B cell (primary cell): ENCODE measurements around the gene ENTHD1. TPM values are rescaled to one million over a fixed set of nuclear protein-coding genes. Genes with fewer than 3 reads are reported as not detected.

Experiments used
- ATAC-seq: fragments of 200-7000 bp; cut with Tn5 transposase; one replicate; pipeline ENCODE4 v1.10.0; 2021; ENCODE audit warnings: low read depth, mild to moderate bottlenecking, moderate number of reproducible peaks, moderate library complexity
- CTCF ChIA-PET: fragments of 350-600 bp; sonication (Branson Sonifier 250); formaldehyde crosslinking; loops from one replicate; lab custom pipeline; 2021; ENCODE audit warnings: antibody characterized with exemption, inconsistent platforms; lab: Charles Lee
- POLR2A ChIA-PET: fragments of 350-600 bp; sonication (Branson Sonifier 250); formaldehyde crosslinking; loops from one replicate; lab custom pipeline; 2021; ENCODE audit warnings: antibody characterized with exemption; lab: Charles Lee
- DNase-seq: peaks from one replicate; pipeline ENCODE4 v3.0.0; 2013
- H2AFZ ChIP-seq: 2 replicates; pipeline ENCODE4 v1.6.1; 2012; ENCODE audit warnings: mild to moderate bottlenecking, low read depth, low read length; ENCODE audit not compliant: insufficient read depth, poor library complexity, severe bottlenecking
- H3K27ac ChIP-seq, 2 donors: 1 replicate in 1 of 2; 2 replicates in 1 of 2; pipeline ENCODE4 v1.5.1; 2012 to 2013; ENCODE audit warnings: low read length in 2 of 2, mild to moderate bottlenecking in 2 of 2, moderate library complexity in 1 of 2
- H3K27me3 ChIP-seq, 4 experiments: fragments of 200-600 bp in 1 of 4; sonication (generic) in 1 of 4; replicated peaks in 1 of 4; 1 replicate in 2 of 4; 2 replicates in 2 of 4; pipeline versions ENCODE4 v1.6.1 to v1.7.0; 2013 to 2016; ENCODE audit warnings: low read length in 3 of 4, mild to moderate bottlenecking in 2 of 4, mixed read lengths in 1 of 4, moderate library complexity in 1 of 4; ENCODE audit not compliant: insufficient read depth in 4 of 4, control insufficient read depth in 3 of 4; ENCODE audit errors: control extremely low read depth in 1 of 4
- H3K36me3 ChIP-seq, 2 experiments: replicated peaks in 1 of 2; 1 replicate in 1 of 2; 2 replicates in 1 of 2; pipeline versions ENCODE4 v1.6.1 to v1.7.1; 2013; ENCODE audit warnings: low read length in 1 of 2; ENCODE audit not compliant: insufficient read depth in 2 of 2, control insufficient read depth in 1 of 2; ENCODE audit errors: control extremely low read depth in 1 of 2, extremely low read depth in 1 of 2
- H3K4me1 ChIP-seq, 2 donors: fragments of 200-600 bp in 1 of 2; sonication (generic) in 1 of 2; 1 replicate in 1 of 2; 2 replicates in 1 of 2; pipeline versions ENCODE4 v1.5.1 to v1.6.1; 2013 to 2017; ENCODE audit warnings: low read length in 2 of 2; ENCODE audit not compliant: control insufficient read depth in 2 of 2, insufficient read depth in 2 of 2
- H3K4me2 ChIP-seq: replicated peaks from 2 replicates; pipeline ENCODE3; 2012; ENCODE audit warnings: mild to moderate bottlenecking, low read depth, low read length; ENCODE audit not compliant: poor library complexity, severe bottlenecking
- H3K4me3 ChIP-seq, 5 experiments: fragments of 200-600 bp in 1 of 5; sonication (generic) in 1 of 5; 1 replicate in 3 of 5; 2 replicates in 2 of 5; pipeline versions ENCODE4 v1.5.1 to v1.7.0; 2011 to 2016; ENCODE audit warnings: low read length in 4 of 5, mild to moderate bottlenecking in 4 of 5, low read depth in 2 of 5, control low read depth in 1 of 5, moderate library complexity in 1 of 5; ENCODE audit not compliant: insufficient read depth in 1 of 5; ENCODE audit errors: control extremely low read depth in 1 of 5, extremely low read depth in 1 of 5
- H3K79me2 ChIP-seq: fragments of 200-600 bp; sonication (generic); one replicate; pipeline ENCODE4 v1.6.0; 2016; ENCODE audit warnings: low read length; ENCODE audit not compliant: control insufficient read depth, insufficient read depth
- H3K9ac ChIP-seq: fragments of 200-600 bp; sonication (generic); 2 replicates; pipeline ENCODE4 v1.6.1; 2017; ENCODE audit warnings: mild to moderate bottlenecking, low read length, moderate library complexity
- H3K9me3 ChIP-seq, 3 donors: one replicate each; pipeline versions ENCODE4 v1.6.1 to v1.7.1; 2013; ENCODE audit warnings: low read length in 2 of 3; ENCODE audit not compliant: control insufficient read depth in 2 of 3, insufficient read depth in 1 of 3; ENCODE audit errors: control extremely low read depth in 1 of 3
- H4K20me1 ChIP-seq: 2 replicates; pipeline ENCODE4 v1.6.0; 2012; ENCODE audit warnings: mild to moderate bottlenecking, low read length; ENCODE audit not compliant: insufficient read depth, control insufficient read depth, poor library complexity, severe bottlenecking
- H3K27ac Mint-ChIP-seq: one replicate; pipeline ENCODE4 v1.8.0; 2021; ENCODE audit warnings: mixed read lengths
- H3K27me3 Mint-ChIP-seq: one replicate; pipeline ENCODE4 v1.8.0; 2021; ENCODE audit warnings: mixed read lengths
- H3K4me1 Mint-ChIP-seq: one replicate; pipeline ENCODE4 v1.8.0; 2021; ENCODE audit warnings: mixed read lengths
- H3K4me3 Mint-ChIP-seq: one replicate; pipeline ENCODE4 v1.8.0; 2021; ENCODE audit warnings: mixed read lengths
- H3K9me3 Mint-ChIP-seq: one replicate; pipeline ENCODE4 v1.8.0; 2022; ENCODE audit warnings: mixed read lengths; ENCODE audit not compliant: insufficient read depth
- CTCF ChIP-seq: fragments of 200-600 bp; IDR thresholded peaks from one replicate; pipeline ENCODE4 v1.8.0; 2022; ENCODE audit warnings: antibody characterized with exemption, mild to moderate bottlenecking
- EZH2 ChIP-seq: IDR thresholded peaks from 2 replicates; pipeline ENCODE4 v1.6.1; 2012; ENCODE audit warnings: borderline replicate concordance, low read depth, mild to moderate bottlenecking, moderate library complexity, low read length; ENCODE audit not compliant: insufficient read depth, poor library complexity, severe bottlenecking
- WGBS: methylation state at CpG from one replicate; pipeline ENCODE4 v1.1.5; 2013; ENCODE audit warnings: missing lambda C conversion rate; ENCODE audit not compliant: insufficient coverage; 5-methylcytosine and 5-hydroxymethylcytosine counted together
- intact Hi-C: fragments of 100-400 bp; cut with micrococcal nuclease; formaldehyde crosslinking; loops from one replicate; pipeline ENCODE4 v1.10.0; 2022
- polyA plus RNA-seq: library from polyadenylated mRNA; depleted of rRNA; stranded (reverse); fragments of >200 nt; gene quantifications from 2 replicates; pipeline ENCODE4 v1.2.3, GENCODE V29; 2012
- total RNA-seq, 2 donors: library from RNA; stranded (reverse); fragments of 120-200 nt in 1 of 2; gene quantifications; 1 replicate in 1 of 2; 2 replicates in 1 of 2; pipeline versions ENCODE4 v1.2.3 to v1.2.4, GENCODE V29; 2013 to 2022

ENTHD1 gene
- total and polyA plus RNA-seq, 2 donors (not counting 1 experiment from before 2014, with no cell fraction given): not detected

- peaks cover 10% of the 10 kb centered on the region for H3K27me3 Mint-ChIP-seq
Observed at GRCh38 chr22:39771486-39771885, 122.1 kb downstream of the ENTHD1 start.

GRCh38 chr22:39765661-39766060 is 127.9 kb downstream of the ENTHD1 start:
- 88% methylated on average over 1 of the region's 2 CpGs for WGBS
- intact Hi-C loops: no loop called here
- Histone ChIP-seq H3K27me3 (peaks cover 0 to 4% (median 0%) of the 10 kb centered on the region in 4 experiments), H3K36me3 (no peaks in the 10 kb centered on the region), H3K9ac (no peak overlapping the region), H3K4me2 (no peak overlapping the region), H3K27ac (no peak overlapping the region), H4K20me1 (no peaks in the 10 kb centered on the region), H3K4me1 (peaks cover 6 to 16% of the 10 kb centered on the region in 2 donors), H3K4me3 (no peak overlapping the region), H3K9me3 (peaks cover 0 to 4% (median 2%) of the 10 kb centered on the region in 3 donors), H2AFZ (no peak overlapping the region), H3K79me2 (no peaks in the 10 kb centered on the region)
- H3K9me3 Mint-ChIP-seq: no peaks in the 10 kb centered on the region
- TF ChIP-seq CTCF (no peak), EZH2 (no peak)
- no peak overlapping the region for H3K27ac Mint-ChIP-seq
- peaks cover 8% of the 10 kb centered on the region for H3K4me1 Mint-ChIP-seq
- DNase-seq: no peak
- CTCF ChIA-PET: interaction anchor here (1.0 kb wide), 1 partner anchor 9 kb away, joined by 3 read pairs; no protein-coding TSS in a partner anchor
- peaks cover 14% of the 10 kb centered on the region for H3K27me3 Mint-ChIP-seq
- H3K4me3 Mint-ChIP-seq: no peak overlapping the region
- POLR2A ChIA-PET: no interaction called here
- ATAC-seq: no peak

More at GRCh38 chr22:39771486-39771885, 122.1 kb downstream of the ENTHD1 start:
- no peak for DNase-seq
- Histone ChIP-seq H3K9ac (no peak overlapping the region), H4K20me1 (no peaks in the 10 kb centered on the region), H3K27me3 (peaks cover 0 to 4% (median 0%) of the 10 kb centered on the region in 4 experiments), H2AFZ (no peak overlapping the region), H3K9me3 (peaks cover 3 to 10% (median 10%) of the 10 kb centered on the region in 3 donors), H3K4me1 (peaks cover 16 to 25% of the 10 kb centered on the region in 2 donors), H3K36me3 (no peaks in the 10 kb centered on the region), H3K4me3 (no peak overlapping the region), H3K79me2 (no peaks in the 10 kb centered on the region), H3K27ac (no peak overlapping the region), H3K4me2 (no peak overlapping the region)
- Mint-ChIP-seq H3K27ac (no peak overlapping the region), H3K9me3 (peaks cover 3% of the 10 kb centered on the region), H3K4me1 (peaks cover 21% of the 10 kb centered on the region), H3K4me3 (no peak overlapping the region)
- POLR2A ChIA-PET: no interaction called here
- CTCF ChIA-PET: no interaction called here
- intact Hi-C loops: no loop called here
- TF ChIP-seq EZH2 (no peak), CTCF (no peak)
- ATAC-seq: no peak
- WGBS: no CpG with 5 or more reads among the region's 2 CpGs
